CD4-positive, CD25-positive, alpha-beta regulatory T cell (primary cell): ENCODE data around the gene ACKR2. TPM values are rescaled to one million over a fixed set of nuclear protein-coding genes. Genes with fewer than 3 reads are reported as not detected.

ENCODE experiments used
- ATAC-seq, 2 donors: fragments of 150-1000 bp; cut with Tn5 transposase; one replicate each; pipeline ENCODE4 v1.10.0; 2021; ENCODE audit warnings: low read depth in 2 of 2, moderate number of reproducible peaks in 2 of 2, moderate library complexity in 1 of 2
- DNase-seq, 3 donors: peaks; one replicate each; pipeline versions ENCODE4 v3.0.0 to v3.0.0-alpha.2; 2012 to 2022; ENCODE audit warnings: mixed read lengths in 1 of 3
- H3K27ac ChIP-seq: one replicate; pipeline ENCODE4 v1.7.0; 2013; ENCODE audit warnings: mild to moderate bottlenecking, low read length; ENCODE audit not compliant: insufficient read depth, poor library complexity, severe bottlenecking
- H3K27me3 ChIP-seq: one replicate; pipeline ENCODE4 v1.7.0; 2013; ENCODE audit warnings: low read length; ENCODE audit not compliant: control insufficient read depth, insufficient read depth
- H3K36me3 ChIP-seq: one replicate; pipeline ENCODE4 v1.7.0; 2013; ENCODE audit warnings: mild to moderate bottlenecking, low read length, moderate library complexity; ENCODE audit not compliant: control insufficient read depth, insufficient read depth
- H3K4me1 ChIP-seq: 2 replicates; pipeline ENCODE4 v1.7.0; 2013; ENCODE audit warnings: mild to moderate bottlenecking, low read length; ENCODE audit not compliant: insufficient read depth, control insufficient read depth, poor library complexity, severe bottlenecking
- H3K4me3 ChIP-seq: one replicate; pipeline ENCODE4 v1.7.0; 2013; ENCODE audit warnings: low read depth, mild to moderate bottlenecking, low read length, moderate library complexity
- H3K9me3 ChIP-seq, 2 experiments: 1 replicate in 1 of 2; 2 replicates in 1 of 2; pipeline ENCODE4 v1.7.0; 2013; ENCODE audit warnings: low read length in 2 of 2, mild to moderate bottlenecking in 1 of 2, moderate library complexity in 1 of 2; ENCODE audit not compliant: control insufficient read depth in 2 of 2
- H3K27ac Mint-ChIP-seq, 3 donors: one replicate each; pipeline ENCODE4 v1.8.0; 2020 to 2022; ENCODE audit warnings: mild to moderate bottlenecking in 3 of 3, mixed read lengths in 3 of 3, moderate library complexity in 2 of 3
- H3K27me3 Mint-ChIP-seq: one replicate; pipeline ENCODE4 v1.8.0; 2022; ENCODE audit warnings: mild to moderate bottlenecking, mixed read lengths
- H3K36me3 Mint-ChIP-seq: one replicate; pipeline ENCODE4 v1.8.0; 2020; ENCODE audit warnings: mixed read lengths
- H3K4me1 Mint-ChIP-seq, 4 donors: one replicate each; pipeline ENCODE4 v1.8.0; 2020 to 2022; ENCODE audit warnings: mixed read lengths in 4 of 4, mild to moderate bottlenecking in 1 of 4
- H3K4me3 Mint-ChIP-seq, 4 donors: one replicate each; pipeline ENCODE4 v1.8.0; 2020 to 2022; ENCODE audit warnings: mild to moderate bottlenecking in 4 of 4, mixed read lengths in 4 of 4, moderate library complexity in 3 of 4
- H3K9me3 Mint-ChIP-seq, 7 donors: one replicate each; pipeline ENCODE4 v1.8.0; 2020 to 2022; ENCODE audit warnings: mixed read lengths in 7 of 7, mild to moderate bottlenecking in 3 of 7, moderate library complexity in 2 of 7
- polyA plus RNA-seq, 4 donors: library from polyadenylated mRNA; unstranded; fragments of 300-500 nt; fragmentation: Illumina TruSeq; gene quantifications; one replicate each; pipeline ENCODE4 v1.2.3, GENCODE V29; 2021
- total RNA-seq: library from RNA; stranded (reverse); gene quantifications from one replicate; pipeline ENCODE4 v1.2.3, GENCODE V29; 2022

ACKR2 gene
- total and polyA plus RNA-seq, 5 donors from 2014 or later: 0.29 to 0.35 TPM; not detected in 3

DNA sequence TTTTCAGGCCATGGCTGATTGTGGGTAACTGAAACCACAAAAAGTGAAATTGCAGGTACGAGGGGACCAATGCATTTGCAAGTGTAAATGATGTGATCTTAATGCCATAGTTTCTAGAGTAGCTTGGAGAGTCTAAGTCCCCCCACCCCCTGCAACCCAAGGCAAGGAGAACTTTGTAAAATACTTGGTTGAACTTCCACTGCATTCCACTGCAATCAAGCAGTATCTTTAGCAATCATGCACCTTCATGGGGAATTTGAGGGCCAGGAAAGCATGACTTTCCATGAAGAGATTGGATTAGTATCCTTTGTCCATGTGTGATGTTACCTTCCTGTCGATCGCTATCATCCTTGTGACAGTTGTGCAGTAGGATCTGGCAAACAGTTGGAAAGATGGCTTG lies 77.8 kb downstream of the ACKR2 start:
- no peak overlapping the region for H3K27ac Mint-ChIP-seq
- Histone ChIP-seq H3K4me3 (no peak overlapping the region), H3K36me3 (no peaks in the 10 kb centered on the region), H3K27me3 (peaks cover 6% of the 10 kb centered on the region), H3K9me3 (no peaks in the 10 kb centered on the region), H3K4me1 (no peaks in the 10 kb centered on the region), H3K27ac (no peak overlapping the region)
- peaks cover 4% of the 10 kb centered on the region for H3K36me3 Mint-ChIP-seq
- H3K4me1 Mint-ChIP-seq: no peaks in the 10 kb centered on the region
- no peaks in the 10 kb centered on the region for H3K9me3 Mint-ChIP-seq
- no peak for ATAC-seq
- DNase-seq: no peak
- peaks cover 36% of the 10 kb centered on the region for H3K27me3 Mint-ChIP-seq
- H3K4me3 Mint-ChIP-seq: no peak overlapping the region

DNA sequence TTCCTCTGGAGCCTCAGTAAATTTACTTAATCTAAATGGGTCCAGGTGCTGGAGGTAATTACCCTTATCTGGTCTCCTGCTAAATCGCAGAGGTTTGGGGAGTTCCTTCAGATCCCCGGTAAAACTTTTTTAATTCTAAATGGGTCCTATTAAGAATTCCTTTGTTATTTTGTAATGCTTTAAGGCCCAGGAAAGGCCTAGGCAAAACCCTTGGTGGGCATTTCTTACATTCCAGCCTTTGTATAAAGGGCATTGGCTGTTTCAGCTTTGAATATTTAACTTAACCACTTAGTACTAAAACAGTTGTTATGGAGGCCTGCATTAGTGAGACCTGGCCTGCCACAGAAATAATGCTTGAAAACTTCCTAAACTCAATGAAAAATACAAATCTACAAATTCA lies 81.8 kb downstream of the ACKR2 start:
- H3K27me3 Mint-ChIP-seq: peaks cover 34% of the 10 kb centered on the region
- Histone ChIP-seq H3K36me3 (no peaks in the 10 kb centered on the region), H3K27ac (no peak overlapping the region), H3K27me3 (peaks cover 6% of the 10 kb centered on the region), H3K4me1 (no peaks in the 10 kb centered on the region), H3K9me3 (no peaks in the 10 kb centered on the region), H3K4me3 (no peak overlapping the region)
- no peaks in the 10 kb centered on the region for H3K4me1 Mint-ChIP-seq
- no peak for DNase-seq
- no peak overlapping the region for H3K27ac Mint-ChIP-seq
- peaks cover 0 to 2% (median 0%) of the 10 kb centered on the region in 7 donors for H3K9me3 Mint-ChIP-seq
- H3K36me3 Mint-ChIP-seq: peaks cover 4% of the 10 kb centered on the region
- H3K4me3 Mint-ChIP-seq: no peak overlapping the region
- no peak for ATAC-seq

DNA sequence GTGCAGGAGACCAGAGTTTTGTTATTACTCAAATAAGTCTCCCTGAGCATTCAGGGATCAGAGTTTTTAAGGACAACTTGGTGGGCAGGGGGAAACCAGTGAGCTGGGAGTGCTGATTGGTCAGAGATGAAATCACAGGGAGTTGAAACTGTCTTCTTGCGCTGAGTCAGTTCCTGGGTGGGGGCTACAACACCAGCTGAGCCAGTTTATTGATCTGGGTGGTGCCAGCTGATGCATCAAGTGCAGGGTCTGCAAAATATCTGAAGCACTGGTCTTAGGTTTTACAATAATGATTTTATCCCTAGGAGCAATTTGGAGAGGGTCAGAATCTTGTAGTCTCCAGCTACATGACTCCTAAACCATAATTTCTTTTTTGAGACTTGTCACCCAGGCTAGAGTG lies 82.9 kb downstream of the ACKR2 start:
- Histone ChIP-seq H3K27ac (no peak overlapping the region), H3K9me3 (no peaks in the 10 kb centered on the region)

DNA sequence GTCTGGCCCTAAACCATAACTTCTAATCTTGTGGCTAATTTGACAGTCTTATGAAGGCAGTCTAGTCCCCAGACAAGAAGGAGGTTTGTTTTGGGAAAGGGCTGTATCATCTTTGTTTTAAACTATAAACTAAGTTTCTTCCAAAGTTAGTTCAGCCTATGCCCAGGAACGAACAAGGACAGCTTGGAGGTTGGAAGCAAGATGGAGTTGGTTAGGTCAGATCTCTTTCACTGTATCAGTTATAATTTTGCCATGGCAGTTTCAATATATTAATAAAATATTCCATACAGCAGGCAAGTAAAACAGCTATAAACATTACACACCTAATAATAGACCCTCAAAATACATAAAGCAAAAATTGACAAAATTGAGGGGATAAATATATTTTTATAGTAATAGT lies 83.6 kb downstream of the ACKR2 start:
- peaks cover 4% of the 10 kb centered on the region for H3K36me3 Mint-ChIP-seq
- peaks cover 0 to 2% (median 0%) of the 10 kb centered on the region in 7 donors for H3K9me3 Mint-ChIP-seq
- H3K27ac Mint-ChIP-seq: no peak overlapping the region
- H3K4me1 Mint-ChIP-seq: no peaks in the 10 kb centered on the region
- peaks cover 32% of the 10 kb centered on the region for H3K27me3 Mint-ChIP-seq
- peaks cover 3% of the 10 kb centered on the region for H3K27me3 ChIP-seq
- H3K4me3 Mint-ChIP-seq: no peak overlapping the region
- no peak overlapping the region for H3K27ac ChIP-seq
- H3K4me3 ChIP-seq: no peak overlapping the region
- ATAC-seq (no peak), DNase-seq (no peak)
- H3K4me1 ChIP-seq: no peaks in the 10 kb centered on the region
- no peaks in the 10 kb centered on the region for H3K9me3 ChIP-seq
- no peaks in the 10 kb centered on the region for H3K36me3 ChIP-seq

More for the DNA sequence above, 82.9 kb downstream of the ACKR2 start:
- DNase-seq (no peak), ATAC-seq (no peak)
- H3K36me3 ChIP-seq: no peaks in the 10 kb centered on the region
- H3K9me3 Mint-ChIP-seq: peaks cover 0 to 2% (median 0%) of the 10 kb centered on the region in 7 donors
- no peak overlapping the region for H3K4me3 Mint-ChIP-seq
- no peak overlapping the region for H3K27ac Mint-ChIP-seq
- H3K4me1 Mint-ChIP-seq: no peaks in the 10 kb centered on the region
- H3K4me3 ChIP-seq: no peak overlapping the region
- H3K4me1 ChIP-seq: no peaks in the 10 kb centered on the region
- peaks cover 36% of the 10 kb centered on the region for H3K27me3 Mint-ChIP-seq
- H3K36me3 Mint-ChIP-seq: peaks cover 4% of the 10 kb centered on the region
- peaks cover 5% of the 10 kb centered on the region for H3K27me3 ChIP-seq

DNA sequence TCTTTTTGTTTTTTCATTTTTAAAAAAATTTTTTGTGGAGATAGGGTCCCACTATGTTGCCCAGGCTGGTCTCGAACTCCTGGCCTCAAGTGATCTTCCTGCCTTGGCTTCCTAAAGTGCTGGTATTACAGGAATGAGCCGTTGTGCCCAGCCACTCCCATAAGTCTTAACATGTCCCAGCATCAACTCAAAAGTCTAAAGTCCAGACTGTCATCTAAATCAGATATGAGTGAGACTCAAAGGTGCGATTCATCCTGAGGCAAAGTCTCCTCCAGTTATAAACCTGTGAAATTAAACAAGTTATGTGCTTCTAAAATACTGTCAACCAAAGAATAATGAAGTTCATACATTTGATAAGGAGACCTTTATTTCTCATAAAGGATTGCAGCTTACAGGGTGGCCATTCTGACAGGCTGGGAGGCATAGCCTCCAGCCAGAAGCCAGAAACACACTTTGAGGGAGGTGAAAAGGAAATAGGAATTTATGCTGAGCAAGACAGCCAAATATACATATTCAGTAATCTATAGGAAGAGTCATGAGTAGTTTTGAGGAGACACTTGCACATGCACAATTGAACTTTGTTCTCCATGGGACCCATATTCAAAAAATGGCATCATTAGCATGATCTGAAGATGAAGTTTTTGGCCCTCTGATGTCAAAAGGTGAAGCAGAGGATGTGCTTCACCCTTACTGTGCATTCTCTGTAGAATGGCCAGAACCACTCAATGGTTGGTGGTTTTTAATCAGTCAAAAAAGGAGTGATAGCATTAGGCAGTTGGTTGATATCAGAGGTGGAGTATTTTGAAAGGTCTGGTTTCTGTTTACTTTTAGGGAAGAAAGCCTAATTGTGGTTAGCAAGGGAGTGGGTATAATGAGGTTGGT lies 85.7 kb downstream of the ACKR2 start:
- no peaks in the 10 kb centered on the region for H3K4me1 ChIP-seq
- H3K27ac Mint-ChIP-seq: peak overlapping the region in 1 of 3 donors; percentile 66
- H3K36me3 Mint-ChIP-seq: peaks cover 2% of the 10 kb centered on the region
- peaks cover 17% of the 10 kb centered on the region for H3K27me3 Mint-ChIP-seq
- ATAC-seq (no peak), DNase-seq (no peak)
- H3K4me3 Mint-ChIP-seq: no peak overlapping the region
- no peak overlapping the region for H3K27ac ChIP-seq
- no peak overlapping the region for H3K4me3 ChIP-seq
- H3K36me3 ChIP-seq: no peaks in the 10 kb centered on the region
- no peaks in the 10 kb centered on the region for H3K4me1 Mint-ChIP-seq
- peaks cover 0 to 2% (median 0%) of the 10 kb centered on the region in 7 donors for H3K9me3 Mint-ChIP-seq
- no peaks in the 10 kb centered on the region for H3K27me3 ChIP-seq
- H3K9me3 ChIP-seq: no peaks in the 10 kb centered on the region

DNA sequence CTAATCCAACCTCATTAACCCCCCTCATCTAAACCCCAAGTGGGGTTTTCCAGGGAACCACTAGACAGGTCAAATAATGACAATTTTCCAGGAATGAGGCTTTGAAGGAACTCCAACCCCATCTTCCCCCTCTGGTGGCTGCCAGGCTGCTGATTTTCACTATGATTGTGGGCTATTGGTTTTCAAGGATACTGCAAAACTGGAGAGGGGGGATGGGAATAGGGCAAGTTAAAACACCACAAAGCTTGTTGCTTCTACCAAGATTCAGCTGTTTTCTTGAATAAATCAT lies 86.3 kb downstream of the ACKR2 start:
- Mint-ChIP-seq H3K27ac (no peak overlapping the region), H3K4me1 (peaks cover 0 to 2% (median under 1%) of the 10 kb centered on the region in 4 donors), H3K27me3 (peaks cover 14% of the 10 kb centered on the region), H3K9me3 (peaks cover 0 to 2% (median 0%) of the 10 kb centered on the region in 7 donors), H3K4me3 (no peak overlapping the region), H3K36me3 (no peaks in the 10 kb centered on the region)
- no peak for ATAC-seq
- Histone ChIP-seq H3K9me3 (no peaks in the 10 kb centered on the region), H3K4me1 (no peaks in the 10 kb centered on the region), H3K27ac (no peak overlapping the region), H3K36me3 (no peaks in the 10 kb centered on the region), H3K27me3 (no peaks in the 10 kb centered on the region), H3K4me3 (no peak overlapping the region)
- no peak for DNase-seq

DNA sequence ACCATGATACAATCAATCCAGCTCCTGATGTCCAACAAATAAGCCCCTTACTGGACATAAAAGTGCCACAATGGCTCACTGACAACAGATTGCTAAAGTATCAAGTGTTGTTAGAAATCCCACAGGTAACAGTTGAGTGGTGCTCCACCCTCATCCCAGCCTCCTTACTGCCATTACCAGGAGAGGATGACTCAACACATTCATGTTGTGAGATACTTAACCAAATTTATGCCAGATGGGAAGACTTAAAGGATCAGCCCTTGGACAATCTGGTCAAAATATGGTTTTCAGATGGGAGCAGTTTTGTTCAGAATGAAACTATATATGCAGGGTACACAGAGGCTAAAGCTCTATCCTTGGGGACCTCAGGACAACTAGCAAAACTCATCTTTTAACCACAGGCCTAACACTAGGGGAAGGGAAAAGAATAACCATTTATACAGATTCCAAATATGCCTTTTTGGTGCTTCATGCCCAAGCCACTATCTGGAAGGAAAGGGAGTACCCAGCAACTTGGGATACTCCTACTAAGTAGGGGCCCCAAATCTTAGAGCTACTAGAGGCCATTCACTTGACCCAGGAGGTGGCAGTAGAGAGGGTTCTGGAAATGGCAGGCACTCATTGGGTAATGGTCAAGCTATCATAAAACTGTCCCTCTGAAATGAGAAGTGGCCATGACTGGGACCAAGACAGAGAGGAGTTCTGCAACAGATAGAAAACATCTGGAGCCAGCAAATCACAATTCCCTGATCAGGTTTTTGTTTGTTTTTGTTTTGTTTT lies 89.8 kb downstream of the ACKR2 start:
- no peak for DNase-seq
- Mint-ChIP-seq H3K27ac (no peak overlapping the region), H3K4me3 (no peak overlapping the region), H3K36me3 (no peaks in the 10 kb centered on the region), H3K4me1 (peaks cover 0 to 11% (median 6%) of the 10 kb centered on the region in 4 donors), H3K27me3 (peaks cover 5% of the 10 kb centered on the region), H3K9me3 (peaks cover 0 to 5% (median 4%) of the 10 kb centered on the region in 7 donors)
- ATAC-seq: no peak
- H3K27ac ChIP-seq: no peak overlapping the region
- H3K36me3 ChIP-seq: no peaks in the 10 kb centered on the region
- H3K9me3 ChIP-seq: peaks cover 0 to 10% of the 10 kb centered on the region in 2 experiments
- H3K4me1 ChIP-seq: no peaks in the 10 kb centered on the region
- no peaks in the 10 kb centered on the region for H3K27me3 ChIP-seq
- no peak overlapping the region for H3K4me3 ChIP-seq
